Ovary (tissue), 3 donors: ENCODE results near the gene C6orf118.

Experiments
- POLR2A ChIP-seq: fragments of 450-650 bp; IDR thresholded peaks from one replicate; pipeline ENCODE4 v1.6.1; 2017; ENCODE audit warnings: antibody characterized with exemption, mild to moderate bottlenecking, moderate library complexity
- TF ChIP-seq, protein P1 (sequence below), 3 donors: fragments of 450-650 bp in 2 of 3; fragments of 200-600 bp in 1 of 3; IDR thresholded peaks; one replicate each; pipeline versions ENCODE4 v1.5.1 to v1.8.0; 2016 to 2022; ENCODE audit warnings: antibody characterized with exemption in 3 of 3, mild to moderate bottlenecking in 1 of 3
- donor health status: DM: no; HTN: no; CAD: no.

DNA sequence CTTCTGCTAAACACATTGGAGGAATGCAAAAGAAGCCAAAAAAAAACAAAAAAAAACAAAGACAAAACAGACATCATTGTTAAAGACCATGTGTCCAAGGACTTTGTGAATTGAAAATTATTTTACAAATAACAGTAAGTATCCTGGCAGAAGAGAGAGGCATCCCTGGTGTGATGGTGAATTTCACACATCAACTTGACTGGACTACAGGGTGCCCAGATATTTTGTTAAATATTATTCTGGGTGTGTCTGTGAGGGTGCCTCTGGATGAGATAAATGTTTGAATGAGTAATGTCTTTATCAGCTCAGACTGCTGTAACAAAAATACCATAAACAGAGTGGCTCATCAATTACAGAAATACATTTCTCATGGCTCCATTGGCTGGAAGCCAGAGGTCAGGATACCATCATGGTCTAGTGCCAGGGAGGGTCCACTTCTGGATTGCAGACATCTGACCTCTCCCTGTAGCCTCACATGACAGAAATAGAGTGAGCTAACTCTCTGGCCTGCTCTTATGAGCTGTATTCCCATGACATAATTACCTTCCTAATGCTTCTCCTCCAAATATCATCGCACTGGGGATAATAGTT is 12.2 kb upstream of the C6orf118 start:
- TF ChIP-seq, protein P1, sequence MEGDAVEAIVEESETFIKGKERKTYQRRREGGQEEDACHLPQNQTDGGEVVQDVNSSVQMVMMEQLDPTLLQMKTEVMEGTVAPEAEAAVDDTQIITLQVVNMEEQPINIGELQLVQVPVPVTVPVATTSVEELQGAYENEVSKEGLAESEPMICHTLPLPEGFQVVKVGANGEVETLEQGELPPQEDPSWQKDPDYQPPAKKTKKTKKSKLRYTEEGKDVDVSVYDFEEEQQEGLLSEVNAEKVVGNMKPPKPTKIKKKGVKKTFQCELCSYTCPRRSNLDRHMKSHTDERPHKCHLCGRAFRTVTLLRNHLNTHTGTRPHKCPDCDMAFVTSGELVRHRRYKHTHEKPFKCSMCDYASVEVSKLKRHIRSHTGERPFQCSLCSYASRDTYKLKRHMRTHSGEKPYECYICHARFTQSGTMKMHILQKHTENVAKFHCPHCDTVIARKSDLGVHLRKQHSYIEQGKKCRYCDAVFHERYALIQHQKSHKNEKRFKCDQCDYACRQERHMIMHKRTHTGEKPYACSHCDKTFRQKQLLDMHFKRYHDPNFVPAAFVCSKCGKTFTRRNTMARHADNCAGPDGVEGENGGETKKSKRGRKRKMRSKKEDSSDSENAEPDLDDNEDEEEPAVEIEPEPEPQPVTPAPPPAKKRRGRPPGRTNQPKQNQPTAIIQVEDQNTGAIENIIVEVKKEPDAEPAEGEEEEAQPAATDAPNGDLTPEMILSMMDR (IDR thresholded peaks at IDR 0.05) = no peak
- no peak for TF ChIP-seq POLR2A
